PC-3 (cell line): ENCODE measurements around the gene ZFP69B. TPM values are rescaled to one million over a fixed set of nuclear protein-coding genes. Genes with fewer than 3 reads are reported as not detected.

Experiments
- ATAC-seq: fragments of 200-7000 bp; cut with Tn5 transposase; 2 replicates; pipeline ENCODE4 v1.9.1; 2020; ENCODE audit warnings: mild to moderate bottlenecking, moderate library complexity
- BruUV-seq: library from RNA; stranded (reverse); fragments of 400-500 nt; replicated peaks from 2 replicates; lab custom pipeline; 2021; lab: Mats Ljungman, UMichigan
- CTCF ChIA-PET: fragments of 300-600 bp; sonication (Branson Sonifier 250); formaldehyde crosslinking; loops from one replicate; lab custom pipeline; 2022; ENCODE audit warnings: antibody characterized with exemption; lab: Charles Lee
- POLR2A ChIA-PET: fragments of 300-600 bp; sonication (Branson Sonifier 250); formaldehyde crosslinking; loops from one replicate; lab custom pipeline; 2022; ENCODE audit warnings: antibody characterized with exemption; ENCODE audit not compliant: unreplicated experiment; lab: Charles Lee
- DNase-seq: peaks from one replicate; pipeline ENCODE4 v3.0.0-alpha.2; 2015
- H2AFZ ChIP-seq: fragments of 300-600 bp; sonication (generic); 2 replicates; pipeline ENCODE4 v1.6.0; 2016; ENCODE audit warnings: antibody characterized with exemption, low read length
- H3F3A ChIP-seq: fragments of 300-600 bp; sonication (generic); one replicate; pipeline ENCODE4 v1.6.0; 2017; ENCODE audit warnings: antibody characterized with exemption, low read length, control low read depth, mild to moderate bottlenecking; ENCODE audit not compliant: unreplicated experiment
- H3K27ac ChIP-seq: fragments of 300-600 bp; sonication (generic); 2 replicates; pipeline ENCODE4 v1.5.1; 2016; ENCODE audit warnings: mild to moderate bottlenecking, low read length
- H3K27me3 ChIP-seq: fragments of 300-600 bp; sonication (generic); 2 replicates; pipeline ENCODE4 v1.6.1; 2016; ENCODE audit warnings: low read length, mixed read lengths
- H3K36me3 ChIP-seq: fragments of 300-600 bp; sonication (generic); 2 replicates; pipeline ENCODE4 v1.6.1; 2016; ENCODE audit warnings: low read depth, mixed run types, low read length, mixed read lengths
- H3K4me1 ChIP-seq: fragments of 300-600 bp; sonication (generic); 2 replicates; pipeline ENCODE4 v1.5.1; 2016; ENCODE audit warnings: low read length; ENCODE audit not compliant: insufficient read depth
- H3K4me2 ChIP-seq: fragments of 300-600 bp; sonication (generic); 2 replicates; pipeline ENCODE4 v1.6.0; 2016; ENCODE audit warnings: low read length
- H3K4me3 ChIP-seq: fragments of 300-600 bp; sonication (generic); 2 replicates; pipeline ENCODE4 v1.5.1; 2016; ENCODE audit warnings: mild to moderate bottlenecking, low read length, mixed read lengths
- H3K79me2 ChIP-seq: fragments of 300-600 bp; sonication (generic); 2 replicates; pipeline ENCODE4 v1.6.1; 2017; ENCODE audit warnings: low read length, mixed read lengths
- H3K9ac ChIP-seq: fragments of 300-600 bp; sonication (generic); 2 replicates; pipeline ENCODE4 v1.6.0; 2016; ENCODE audit warnings: mild to moderate bottlenecking, low read length
- H3K9me2 ChIP-seq: fragments of 300-600 bp; sonication (generic); replicated peaks from 2 replicates; pipeline ENCODE4 v1.6.1; 2016; ENCODE audit warnings: mixed run types, low read length, mixed read lengths
- H3K9me3 ChIP-seq: fragments of 300-600 bp; sonication (generic); 2 replicates; pipeline ENCODE4 v1.6.1; 2016; ENCODE audit warnings: low read length, mixed read lengths
- H4K20me1 ChIP-seq: fragments of 300-600 bp; sonication (generic); 2 replicates; pipeline ENCODE4 v1.6.1; 2016; ENCODE audit warnings: low read length, mixed read lengths
- EZH2 ChIP-seq: fragments of 300-600 bp; sonication (generic); IDR thresholded peaks from one replicate; pipeline ENCODE4 v1.6.1; 2017; ENCODE audit warnings: antibody characterized with exemption, mild to moderate bottlenecking, low read length; ENCODE audit not compliant: unreplicated experiment
- EZH2phosphoT487 ChIP-seq: fragments of 300-600 bp; sonication (generic); IDR thresholded peaks from 2 replicates; pipeline ENCODE4 v1.6.1; 2018; ENCODE audit warnings: mild to moderate bottlenecking, antibody characterized with exemption, low read length, borderline replicate concordance
- intact Hi-C: fragments of 100-400 bp; cut with micrococcal nuclease; formaldehyde crosslinking; loops from 2 replicates; pipeline ENCODE4 v1.9.0; 2023
- total RNA-seq: library from RNA; depleted of rRNA; stranded (reverse); fragments of >200 nt; gene quantifications from 2 replicates; pipeline ENCODE4 v1.2.3, GENCODE V29; 2014
- TF ChIP-seq, protein P1 (sequence below): fragments of 300-600 bp; sonication (generic); conservative IDR thresholded peaks from 2 replicates; pipeline ENCODE4 v1.5.1; 2017; ENCODE audit warnings: antibody characterized with exemption, low read depth, mild to moderate bottlenecking, low read length

ZFP69B gene
- total RNA-seq, 1 experiment from 2014 or later, result 2.5 TPM

- DNase-seq, result no peak
- TF ChIP-seq, protein P1, sequence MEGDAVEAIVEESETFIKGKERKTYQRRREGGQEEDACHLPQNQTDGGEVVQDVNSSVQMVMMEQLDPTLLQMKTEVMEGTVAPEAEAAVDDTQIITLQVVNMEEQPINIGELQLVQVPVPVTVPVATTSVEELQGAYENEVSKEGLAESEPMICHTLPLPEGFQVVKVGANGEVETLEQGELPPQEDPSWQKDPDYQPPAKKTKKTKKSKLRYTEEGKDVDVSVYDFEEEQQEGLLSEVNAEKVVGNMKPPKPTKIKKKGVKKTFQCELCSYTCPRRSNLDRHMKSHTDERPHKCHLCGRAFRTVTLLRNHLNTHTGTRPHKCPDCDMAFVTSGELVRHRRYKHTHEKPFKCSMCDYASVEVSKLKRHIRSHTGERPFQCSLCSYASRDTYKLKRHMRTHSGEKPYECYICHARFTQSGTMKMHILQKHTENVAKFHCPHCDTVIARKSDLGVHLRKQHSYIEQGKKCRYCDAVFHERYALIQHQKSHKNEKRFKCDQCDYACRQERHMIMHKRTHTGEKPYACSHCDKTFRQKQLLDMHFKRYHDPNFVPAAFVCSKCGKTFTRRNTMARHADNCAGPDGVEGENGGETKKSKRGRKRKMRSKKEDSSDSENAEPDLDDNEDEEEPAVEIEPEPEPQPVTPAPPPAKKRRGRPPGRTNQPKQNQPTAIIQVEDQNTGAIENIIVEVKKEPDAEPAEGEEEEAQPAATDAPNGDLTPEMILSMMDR, result no peak
- no peak for TF ChIP-seq EZH2phosphoT487
- no peak for TF ChIP-seq EZH2
- CTCF ChIA-PET, result no interaction called here
- Histone ChIP-seq H3K4me3 (no peak overlapping the region), H3F3A (no peaks in the 10 kb centered on the region), H3K27me3 (no peaks in the 10 kb centered on the region), H2AFZ (no peak overlapping the region), H3K36me3 (peaks cover 26% of the 10 kb centered on the region), H3K9ac (no peak overlapping the region), H3K9me2 (no peaks in the 10 kb centered on the region), H3K4me2 (no peak overlapping the region), H3K79me2 (peaks cover 25% of the 10 kb centered on the region), H4K20me1 (no peaks in the 10 kb centered on the region), H3K4me1 (peaks cover 3% of the 10 kb centered on the region; the same call in 1 of the 2 replicates), H3K9me3 (no peaks in the 10 kb centered on the region), H3K27ac (no peak overlapping the region)
- no peak for ATAC-seq
- POLR2A ChIA-PET, result no interaction called here
- intact Hi-C loops, result loop anchor here (5.0 kb wide), 1 partner anchor 37 kb away; the partner anchor contains the start of gene SMAP2
- no TSS peak for BruUV-seq
These were observed 40.8 kb upstream of the ZFP69B start for GRCh38 chr1:40409467-40409866.

DNA sequence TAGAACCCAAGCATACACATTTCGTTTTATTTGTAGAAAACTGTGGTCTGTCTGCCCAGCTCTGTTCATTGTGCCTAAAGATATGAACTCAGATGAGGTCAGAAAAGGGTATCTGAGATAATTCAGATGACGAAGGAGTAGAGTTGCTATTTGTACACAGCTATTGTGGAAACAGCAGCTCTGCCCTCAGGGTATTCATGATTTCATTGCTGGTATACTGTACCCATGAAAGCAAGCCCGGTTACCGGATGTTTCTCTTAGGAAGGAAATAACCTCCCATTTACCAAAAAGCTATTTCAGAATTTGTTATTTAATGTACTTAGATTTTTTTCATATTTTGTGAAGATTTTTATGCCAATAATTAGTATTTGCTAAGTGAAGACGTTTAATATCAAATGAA, 39.0 kb upstream of the ZFP69B start:
- intact Hi-C loops, result no loop called here
- H3K9ac ChIP-seq, result no peak overlapping the region
- H3F3A ChIP-seq, result no peaks in the 10 kb centered on the region
- H3K79me2 ChIP-seq, result peaks cover 9% of the 10 kb centered on the region
- ATAC-seq, result no peak
- H4K20me1 ChIP-seq, result no peaks in the 10 kb centered on the region
- H3K4me1 ChIP-seq, result no peaks in the 10 kb centered on the region
- no peaks in the 10 kb centered on the region for H3K27me3 ChIP-seq
- POLR2A ChIA-PET, result no interaction called here
- H3K9me3 ChIP-seq, result no peaks in the 10 kb centered on the region
- TF ChIP-seq EZH2phosphoT487, result no peak
- no peak for TF ChIP-seq EZH2
- TF ChIP-seq, protein P1, result no peak
- H3K27ac ChIP-seq, result no peak overlapping the region
- no peaks in the 10 kb centered on the region for H3K9me2 ChIP-seq
- H3K36me3 ChIP-seq, result peaks cover 38% of the 10 kb centered on the region
- CTCF ChIA-PET, result no interaction called here
- no peak overlapping the region for H2AFZ ChIP-seq
- H3K4me2 ChIP-seq, result no peak overlapping the region
- no TSS peak for BruUV-seq
- no peak for DNase-seq
- no peak overlapping the region for H3K4me3 ChIP-seq

- ChIA-PET CTCF (no interaction called here), POLR2A (no interaction called here)
- H3K27ac ChIP-seq, result no peak overlapping the region
- peaks cover 43% of the 10 kb centered on the region for H3K36me3 ChIP-seq
- ATAC-seq, result no peak
- BruUV-seq, result no TSS peak
- no peaks in the 10 kb centered on the region for H4K20me1 ChIP-seq
- no peak for DNase-seq
- H3K9me3 ChIP-seq, result no peaks in the 10 kb centered on the region
- peaks cover 3% of the 10 kb centered on the region; the same call in 1 of the 2 replicates for H3K79me2 ChIP-seq
- H3K4me2 ChIP-seq, result no peak overlapping the region
- H3K9me2 ChIP-seq, result no peaks in the 10 kb centered on the region
- no peaks in the 10 kb centered on the region for H3K27me3 ChIP-seq
- H3K4me3 ChIP-seq, result no peak overlapping the region
- no peak overlapping the region for H2AFZ ChIP-seq
- H3K4me1 ChIP-seq, result no peaks in the 10 kb centered on the region
- intact Hi-C loops, result no loop called here
- no peak overlapping the region for H3K9ac ChIP-seq
- no peak for TF ChIP-seq EZH2
- TF ChIP-seq EZH2phosphoT487, result no peak
- TF ChIP-seq, protein P1, result no peak
- H3F3A ChIP-seq, result no peaks in the 10 kb centered on the region
These were observed 38.4 kb upstream of the ZFP69B start for GRCh38 chr1:40411843-40412242.
